Caki2 (cell line): Measurements from ENCODE around the gene EFHC1. TPM values are rescaled to one million over a fixed set of nuclear protein-coding genes. Genes with fewer than 3 reads are reported as not detected.
A peak's percentile ranks its signal among the peaks of the same experiment; 100 is the strongest.
"Not testable (repeated sequence)": the region's sequence is repeated elsewhere in the genome, so short reads cannot be mapped to it uniquely, and the experiment has no call there.

Experiments used
- DNase-seq: peaks from one replicate; pipeline ENCODE4 v3.0.0-alpha.2; 2015; ENCODE audit warnings: low read depth
- in situ Hi-C: cut with HindIII; loops from 2 replicates; pipeline ENCODE4 v1.10.0; 2016; ENCODE audit warnings: low sequenced_read_pairs, low pct_unique_long_range_greater_than_20kb, mixed read lengths
- total RNA-seq: library from RNA; depleted of rRNA; stranded (reverse); fragments of >200 nt; shearing (Covaris generic); gene quantifications from 2 replicates; pipeline ENCODE4 v1.2.3, GENCODE V29; 2014; ENCODE audit warnings: low replicate concordance; rRNA removed

The EFHC1 gene
- total RNA-seq, result 22.5 and 30.7 TPM in 2 replicates

DNA sequence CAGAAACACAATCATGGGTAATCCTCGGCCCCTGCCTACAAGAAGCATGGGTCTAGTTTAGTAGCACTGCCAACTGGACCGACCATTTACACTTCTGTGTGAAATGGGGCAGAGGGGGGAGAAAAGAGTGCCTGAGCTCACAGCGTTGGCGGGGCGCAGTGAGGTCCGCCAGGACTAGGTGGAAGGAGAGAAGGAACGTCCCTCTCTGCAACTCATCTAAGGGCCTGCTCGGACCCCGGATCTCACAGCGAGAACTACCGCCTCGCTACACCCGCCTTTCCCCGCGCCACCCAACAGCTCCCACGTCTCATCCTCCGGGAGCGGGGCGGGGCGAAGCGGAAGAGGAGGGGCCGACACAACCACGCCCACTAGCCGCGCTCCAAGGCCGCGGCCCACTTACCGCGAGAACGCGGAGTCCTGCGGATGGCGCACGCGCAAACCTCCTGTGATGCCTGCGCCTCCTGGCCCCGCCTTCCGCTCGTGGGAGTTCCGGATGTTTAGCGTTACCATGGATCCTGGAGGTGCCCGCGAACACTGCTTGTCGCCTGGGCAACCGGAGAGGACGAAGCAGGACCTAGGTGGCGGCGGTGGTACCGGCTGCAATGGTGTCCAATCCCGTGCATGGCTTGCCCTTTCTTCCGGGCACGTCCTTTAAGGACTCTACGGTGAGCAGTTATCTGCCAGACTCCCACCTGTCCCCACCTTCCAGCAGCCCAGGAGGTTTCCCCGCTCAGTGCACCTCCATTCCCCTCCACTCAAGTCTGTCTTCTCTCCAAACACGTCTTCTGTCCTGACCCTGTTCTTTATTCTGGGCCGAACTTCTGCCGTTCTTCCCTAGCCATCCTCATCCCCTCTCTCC is at the start of gene EFHC1:
Gene EFHC1 (plus strand): TSS at position 534 of the 859 bp plus-strand sequence. CDS start 69 bp downstream, at position 603.
- peak; percentile 99 for DNase-seq
- in situ Hi-C loops, result loop anchor here (25.0 kb wide), 1 partner anchor 242 kb away; the partner anchor contains the start of gene TMEM14A

DNA sequence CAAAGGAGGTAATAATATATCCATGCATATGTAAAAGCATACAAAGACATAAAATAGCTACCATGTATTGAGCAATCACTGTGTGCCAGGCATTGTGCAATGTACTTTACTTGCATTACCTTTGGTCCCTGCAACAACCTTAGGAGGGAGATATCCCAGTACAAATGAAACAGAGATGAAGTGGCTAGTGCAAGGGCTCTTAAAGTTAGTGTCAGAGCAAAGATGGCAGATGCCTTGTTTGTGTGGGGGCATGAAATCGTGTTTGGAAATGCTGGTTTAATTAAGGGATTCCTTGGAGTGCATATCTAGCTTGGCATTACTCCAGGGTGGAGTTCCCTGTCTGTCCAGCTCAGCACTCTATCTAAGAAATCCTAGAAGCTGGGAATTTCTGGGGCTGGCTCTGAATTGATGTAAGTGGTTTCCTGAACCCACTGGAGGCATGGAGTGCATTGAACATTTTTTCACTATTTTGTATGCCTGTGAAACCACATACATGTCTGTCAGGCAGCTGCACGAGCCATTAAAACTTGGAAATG is 48.4 kb upstream of the EFHC1 start:
- no peak for DNase-seq
- in situ Hi-C loops, result no loop called here

GRCh38 chr6:52373151-52373690 is 46.9 kb upstream of the EFHC1 start:
- DNase-seq, result no peak
- in situ Hi-C loops, result no loop called here

GRCh38 chr6:52374247-52374646 is 45.9 kb upstream of the EFHC1 start:
- DNase-seq, result no peak
- in situ Hi-C loops, result no loop called here

- in situ Hi-C loops, result no loop called here
- DNase-seq, result no peak
Measured at GRCh38 chr6:52375780-52376556, 44.2 kb upstream of the EFHC1 start.

- DNase-seq, result no peak
- in situ Hi-C loops, result no loop called here
Measured at GRCh38 chr6:52376763-52377162, 43.4 kb upstream of the EFHC1 start.

- no peak for DNase-seq
- in situ Hi-C loops, result no loop called here
Measured at GRCh38 chr6:52377538-52378221, 42.5 kb upstream of the EFHC1 start.

GRCh38 chr6:52381249-52381648 is 38.9 kb upstream of the EFHC1 start:
- no peak for DNase-seq
- in situ Hi-C loops, result no loop called here

GRCh38 chr6:52384145-52384766 is 35.9 kb upstream of the EFHC1 start:
- DNase-seq, result no peak
- in situ Hi-C loops, result no loop called here

- peak; percentile 26 for DNase-seq
- in situ Hi-C loops, result no loop called here
Measured at GRCh38 chr6:52385074-52385473, 35.1 kb upstream of the EFHC1 start.

DNA sequence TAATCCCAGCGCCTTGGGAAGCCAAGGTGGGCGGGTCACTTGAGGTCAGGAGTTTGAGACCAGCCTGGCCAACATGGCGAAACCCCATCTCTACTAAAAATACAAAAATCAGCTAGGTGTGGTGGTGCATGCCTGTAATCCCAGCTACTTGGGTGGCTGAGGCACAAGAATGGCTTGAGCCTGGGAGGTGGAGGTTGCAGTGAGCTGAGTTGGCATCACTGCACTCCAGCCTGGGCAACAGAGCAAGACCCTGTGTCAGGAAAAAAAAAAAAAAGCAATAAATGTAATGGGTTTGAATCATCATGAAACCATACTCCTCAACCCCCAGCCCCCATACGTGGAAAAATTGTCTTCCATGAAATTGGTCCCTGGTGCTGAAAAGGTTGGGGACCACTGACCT is 32.0 kb upstream of the EFHC1 start:
- in situ Hi-C loops, DNase-seq: not testable (repeated sequence)

GRCh38 chr6:52388790-52389189 is 31.4 kb upstream of the EFHC1 start:
- no peak for DNase-seq
- in situ Hi-C loops, result no loop called here

DNA sequence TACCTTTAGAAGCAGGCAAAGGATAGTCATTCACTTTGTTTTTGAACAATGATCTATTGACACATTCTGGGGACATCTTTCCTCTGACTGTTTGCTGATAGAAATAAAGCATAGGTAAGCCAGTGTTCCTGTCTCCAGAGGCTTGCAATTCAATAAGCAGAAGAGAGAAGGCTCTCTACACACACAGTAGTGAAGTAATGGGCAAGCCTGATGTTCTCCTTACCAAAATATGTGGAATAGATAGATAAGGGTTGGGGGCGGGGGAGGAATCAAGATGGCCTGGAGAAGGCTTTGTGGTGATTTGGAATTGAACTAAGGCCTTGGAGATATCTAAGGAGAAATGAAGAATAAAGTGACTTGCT is 30.9 kb upstream of the EFHC1 start:
- no peak for DNase-seq

GRCh38 chr6:52389626-52390360 is 30.3 kb upstream of the EFHC1 start:
- DNase-seq, result peak; percentile 76
- in situ Hi-C loops, result no loop called here

More for the DNA sequence above, 30.9 kb upstream of the EFHC1 start:
- in situ Hi-C loops, result no loop called here

DNA sequence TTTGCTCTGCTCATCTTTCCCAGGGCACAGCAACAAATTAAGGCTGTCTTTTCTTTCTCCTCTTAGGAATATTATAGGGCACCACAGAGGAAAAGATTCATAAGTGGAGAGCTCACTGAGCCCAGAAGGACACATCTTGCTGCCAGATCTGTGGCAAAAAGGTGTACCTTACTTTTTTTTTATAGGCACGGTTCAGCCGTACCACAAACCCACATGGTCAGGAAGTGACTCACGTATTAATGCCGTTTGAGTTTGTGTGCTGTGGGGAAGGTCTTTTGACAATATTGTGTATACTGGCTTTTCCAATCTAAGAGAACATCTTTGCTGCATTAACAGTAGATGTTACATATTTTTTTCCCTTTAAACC is 29.8 kb upstream of the EFHC1 start:
- peak; percentile 60 for DNase-seq
- in situ Hi-C loops, result no loop called here

GRCh38 chr6:52391599-52391998 is 28.5 kb upstream of the EFHC1 start:
- in situ Hi-C loops, result no loop called here
- DNase-seq, result no peak

DNA sequence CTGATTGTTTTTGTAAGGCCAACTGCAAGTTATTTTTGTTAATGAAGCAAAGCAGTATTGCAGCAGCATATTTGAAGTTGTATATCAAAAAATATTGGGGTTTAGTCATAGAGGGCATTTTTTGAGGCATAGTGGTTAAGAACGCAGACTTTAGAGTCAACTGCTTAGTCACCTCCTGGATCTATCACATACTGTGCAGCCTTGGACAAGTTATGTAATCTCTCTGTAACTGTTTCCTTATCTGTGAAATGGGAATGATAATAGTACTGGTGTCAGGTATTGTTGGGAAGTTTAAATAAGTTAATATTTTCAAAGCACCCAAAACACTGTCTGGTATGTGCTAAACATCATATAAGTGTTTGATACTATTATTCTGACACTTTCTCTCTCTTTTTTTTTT is 27.2 kb upstream of the EFHC1 start:
- DNase-seq, result no peak
- in situ Hi-C loops, result no loop called here
